Loucy (cell line): Measurements from ENCODE around the gene NKAIN4.

Source experiments
- H2AFZ ChIP-seq: fragments of 200-600 bp; sonication (generic); 2 replicates; pipeline ENCODE4 v1.6.0; 2016; ENCODE audit warnings: antibody characterized with exemption, mild to moderate bottlenecking, low read length, moderate library complexity
- H3F3A ChIP-seq: fragments of 200-600 bp; 2 replicates; pipeline ENCODE4 v1.6.0; 2016; ENCODE audit warnings: antibody characterized with exemption, low read depth, mild to moderate bottlenecking
- H3K27me3 ChIP-seq: fragments of 200-600 bp; sonication (generic); 2 replicates; pipeline ENCODE4 v1.6.1; 2014; ENCODE audit warnings: low read length, mild to moderate bottlenecking; ENCODE audit not compliant: insufficient read depth, poor library complexity, severe bottlenecking
- H3K36me3 ChIP-seq: fragments of 200-600 bp; sonication (generic); 2 replicates; pipeline ENCODE4 v1.6.1; 2016; ENCODE audit warnings: low read length; ENCODE audit not compliant: insufficient read depth
- H3K4me1 ChIP-seq: fragments of 200-600 bp; sonication (generic); 2 replicates; pipeline ENCODE4 v1.5.1; 2014; ENCODE audit warnings: low read length, mild to moderate bottlenecking; ENCODE audit not compliant: insufficient read depth, poor library complexity, severe bottlenecking
- H3K4me2 ChIP-seq: fragments of 200-600 bp; sonication (generic); 2 replicates; pipeline ENCODE4 v1.6.0; 2014; ENCODE audit warnings: antibody characterized with exemption, low read length, low read depth, mild to moderate bottlenecking; ENCODE audit not compliant: poor library complexity, severe bottlenecking
- H3K4me3 ChIP-seq: fragments of 200-600 bp; sonication (generic); 2 replicates; pipeline ENCODE4 v1.5.1; 2014; ENCODE audit warnings: low read length, mild to moderate bottlenecking, mixed read lengths; ENCODE audit not compliant: poor library complexity, severe bottlenecking
- H3K79me2 ChIP-seq: fragments of 200-600 bp; sonication (generic); 2 replicates; pipeline ENCODE4 v1.6.1; 2014; ENCODE audit warnings: low read length; ENCODE audit not compliant: insufficient read depth
- H3K9ac ChIP-seq: fragments of 200-600 bp; sonication (generic); 2 replicates; pipeline ENCODE4 v1.6.0; 2014; ENCODE audit warnings: mild to moderate bottlenecking, low read depth, low read length, moderate library complexity; ENCODE audit not compliant: poor library complexity, severe bottlenecking
- H3K9me2 ChIP-seq: fragments of 200-600 bp; sonication (generic); replicated peaks from 2 replicates; pipeline ENCODE4 v1.6.1; 2016; ENCODE audit warnings: low read depth, low read length, mixed read lengths
- H3K9me3 ChIP-seq: fragments of 200-600 bp; sonication (generic); 2 replicates; pipeline ENCODE4 v1.6.1; 2014; ENCODE audit warnings: mild to moderate bottlenecking, antibody characterized with exemption, low read length, low read depth; ENCODE audit not compliant: insufficient read depth
- H4K20me1 ChIP-seq: fragments of 200-600 bp; sonication (generic); 2 replicates; pipeline ENCODE4 v1.6.0; 2014; ENCODE audit warnings: antibody characterized with exemption, low read length, mild to moderate bottlenecking; ENCODE audit not compliant: insufficient read depth, poor library complexity, severe bottlenecking
- EZH2phosphoT487 ChIP-seq: fragments of 200-600 bp; IDR thresholded peaks from 2 replicates; pipeline ENCODE4 v1.6.1; 2018; ENCODE audit warnings: antibody characterized with exemption, mild to moderate bottlenecking, moderate library complexity, borderline replicate concordance
- TF ChIP-seq, protein P1 (sequence below): fragments of 200-600 bp; sonication (generic); conservative IDR thresholded peaks from 2 replicates; pipeline ENCODE4 v1.5.1; 2014; ENCODE audit warnings: mild to moderate bottlenecking, antibody characterized with exemption, low read length

The NKAIN4 gene

DNA sequence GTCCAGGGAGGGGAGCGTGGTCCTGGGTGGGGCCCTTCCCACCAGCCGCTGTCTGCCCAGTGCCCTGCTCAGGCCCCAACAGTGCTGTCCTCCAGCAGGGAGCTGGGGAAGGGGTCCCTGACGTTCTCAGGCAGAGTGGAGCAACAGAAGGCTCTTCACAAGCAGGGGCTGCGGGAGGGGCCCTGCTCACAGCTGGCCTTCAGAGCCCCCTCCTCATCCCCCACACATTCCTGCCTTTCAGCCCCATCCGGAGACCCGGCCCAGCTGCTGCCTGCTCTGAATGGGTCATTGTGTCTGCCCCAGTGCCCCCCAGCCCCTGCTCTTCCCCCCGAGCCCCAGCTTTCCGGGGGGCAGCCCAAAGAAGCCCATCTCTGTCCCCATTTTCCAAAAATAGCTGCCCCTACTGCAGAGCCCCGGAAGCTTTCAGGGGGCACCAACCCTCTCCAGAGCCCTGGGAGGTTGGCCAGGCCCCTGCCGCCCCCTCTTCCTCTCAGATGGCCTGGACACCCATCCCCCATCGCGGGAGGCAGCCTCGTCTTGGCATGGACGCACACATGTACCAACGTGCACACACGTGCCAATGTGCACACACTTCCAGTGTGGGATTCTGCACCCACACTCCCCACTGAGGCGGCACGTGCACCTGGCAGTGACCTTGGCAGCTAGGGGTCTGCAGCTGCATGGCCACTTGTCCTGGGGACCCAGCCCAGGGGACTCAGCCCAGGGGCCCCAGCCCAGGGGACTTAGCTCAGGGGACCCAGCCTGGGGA, 42.5 kb upstream of the NKAIN4 start:
- Histone ChIP-seq H3K9me3 (no peaks in the 10 kb centered on the region), H3K36me3 (no peaks in the 10 kb centered on the region), H3K4me1 (no peaks in the 10 kb centered on the region), H3K27me3 (no peaks in the 10 kb centered on the region), H3K9me2 (no peaks in the 10 kb centered on the region), H4K20me1 (no peaks in the 10 kb centered on the region), H3K79me2 (no peaks in the 10 kb centered on the region), H2AFZ (no peak overlapping the region), H3K9ac (no peak overlapping the region), H3F3A (no peaks in the 10 kb centered on the region), H3K4me2 (no peak overlapping the region), H3K4me3 (no peak overlapping the region)
- TF ChIP-seq, protein P1, sequence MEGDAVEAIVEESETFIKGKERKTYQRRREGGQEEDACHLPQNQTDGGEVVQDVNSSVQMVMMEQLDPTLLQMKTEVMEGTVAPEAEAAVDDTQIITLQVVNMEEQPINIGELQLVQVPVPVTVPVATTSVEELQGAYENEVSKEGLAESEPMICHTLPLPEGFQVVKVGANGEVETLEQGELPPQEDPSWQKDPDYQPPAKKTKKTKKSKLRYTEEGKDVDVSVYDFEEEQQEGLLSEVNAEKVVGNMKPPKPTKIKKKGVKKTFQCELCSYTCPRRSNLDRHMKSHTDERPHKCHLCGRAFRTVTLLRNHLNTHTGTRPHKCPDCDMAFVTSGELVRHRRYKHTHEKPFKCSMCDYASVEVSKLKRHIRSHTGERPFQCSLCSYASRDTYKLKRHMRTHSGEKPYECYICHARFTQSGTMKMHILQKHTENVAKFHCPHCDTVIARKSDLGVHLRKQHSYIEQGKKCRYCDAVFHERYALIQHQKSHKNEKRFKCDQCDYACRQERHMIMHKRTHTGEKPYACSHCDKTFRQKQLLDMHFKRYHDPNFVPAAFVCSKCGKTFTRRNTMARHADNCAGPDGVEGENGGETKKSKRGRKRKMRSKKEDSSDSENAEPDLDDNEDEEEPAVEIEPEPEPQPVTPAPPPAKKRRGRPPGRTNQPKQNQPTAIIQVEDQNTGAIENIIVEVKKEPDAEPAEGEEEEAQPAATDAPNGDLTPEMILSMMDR, result no peak
- TF ChIP-seq EZH2phosphoT487, result no peak

DNA sequence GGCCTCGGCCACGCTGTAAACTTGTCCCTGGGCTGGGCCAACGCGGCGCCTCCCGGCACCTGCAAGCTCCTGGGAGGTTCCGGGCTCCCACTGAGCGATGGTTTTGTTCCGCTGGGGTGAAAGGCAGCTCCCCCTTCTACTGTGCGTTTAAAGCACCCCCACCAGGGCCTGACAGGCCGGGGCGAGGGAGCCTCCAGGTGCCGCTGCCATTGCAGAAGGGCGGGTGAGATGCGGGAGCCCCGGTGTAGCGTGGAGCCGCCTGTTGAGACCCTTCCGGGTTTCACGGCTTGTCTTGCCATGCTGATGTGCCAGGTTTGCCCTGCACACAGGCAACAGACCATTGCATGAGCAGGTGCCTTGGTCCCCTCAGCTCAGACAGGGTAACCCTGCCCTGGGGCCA, 41.6 kb upstream of the NKAIN4 start:
- Histone ChIP-seq H3K27me3 (no peaks in the 10 kb centered on the region), H3K4me2 (no peak overlapping the region), H4K20me1 (no peaks in the 10 kb centered on the region), H2AFZ (no peak overlapping the region), H3K9ac (no peak overlapping the region), H3K9me3 (no peaks in the 10 kb centered on the region), H3F3A (no peaks in the 10 kb centered on the region), H3K79me2 (no peaks in the 10 kb centered on the region), H3K9me2 (no peaks in the 10 kb centered on the region), H3K4me3 (no peak overlapping the region), H3K36me3 (no peaks in the 10 kb centered on the region), H3K4me1 (no peaks in the 10 kb centered on the region)
- no peak for TF ChIP-seq EZH2phosphoT487
- TF ChIP-seq, protein P1, result no peak

DNA sequence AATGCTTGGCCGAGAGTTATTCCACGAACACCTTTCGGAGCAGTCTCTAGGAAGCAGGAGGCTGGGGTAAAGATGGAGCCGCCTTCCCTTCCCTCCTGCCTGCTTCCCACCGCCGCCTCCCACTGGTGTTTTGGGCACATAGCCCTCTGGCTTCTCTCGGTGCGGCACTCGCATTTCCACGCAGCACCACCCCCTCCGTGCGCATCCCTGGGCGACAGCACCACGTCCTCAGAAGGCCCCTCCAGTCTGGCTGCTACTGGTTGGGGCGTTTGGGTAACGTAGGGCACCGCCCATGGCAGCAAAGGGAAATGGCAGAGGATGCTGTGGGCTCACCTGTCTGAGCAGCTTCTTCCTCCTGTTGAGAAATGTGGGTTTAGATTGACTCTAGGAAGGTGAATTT, 41.2 kb upstream of the NKAIN4 start:
- Histone ChIP-seq H3K4me3 (no peak overlapping the region), H3K4me2 (no peak overlapping the region), H3K9me3 (no peaks in the 10 kb centered on the region), H3K9me2 (no peaks in the 10 kb centered on the region), H3F3A (no peaks in the 10 kb centered on the region), H3K4me1 (no peaks in the 10 kb centered on the region), H2AFZ (no peak overlapping the region), H3K79me2 (no peaks in the 10 kb centered on the region), H3K9ac (no peak overlapping the region), H3K36me3 (no peaks in the 10 kb centered on the region), H4K20me1 (no peaks in the 10 kb centered on the region), H3K27me3 (no peaks in the 10 kb centered on the region)
- TF ChIP-seq, protein P1, result peak; percentile 32; the same call in 1 of the 2 replicates
- TF ChIP-seq EZH2phosphoT487, result no peak
